Amniotic epithelial cell (primary cell): ENCODE results near the gene SLC7A14.
A peak's percentile ranks its signal among the peaks of the same experiment; 100 is the strongest.

Source experiments
- DNase-seq: peaks from one replicate; pipeline ENCODE4 v3.0.0-alpha.2; 2010; ENCODE audit warnings: low read depth

Gene SLC7A14

DNA sequence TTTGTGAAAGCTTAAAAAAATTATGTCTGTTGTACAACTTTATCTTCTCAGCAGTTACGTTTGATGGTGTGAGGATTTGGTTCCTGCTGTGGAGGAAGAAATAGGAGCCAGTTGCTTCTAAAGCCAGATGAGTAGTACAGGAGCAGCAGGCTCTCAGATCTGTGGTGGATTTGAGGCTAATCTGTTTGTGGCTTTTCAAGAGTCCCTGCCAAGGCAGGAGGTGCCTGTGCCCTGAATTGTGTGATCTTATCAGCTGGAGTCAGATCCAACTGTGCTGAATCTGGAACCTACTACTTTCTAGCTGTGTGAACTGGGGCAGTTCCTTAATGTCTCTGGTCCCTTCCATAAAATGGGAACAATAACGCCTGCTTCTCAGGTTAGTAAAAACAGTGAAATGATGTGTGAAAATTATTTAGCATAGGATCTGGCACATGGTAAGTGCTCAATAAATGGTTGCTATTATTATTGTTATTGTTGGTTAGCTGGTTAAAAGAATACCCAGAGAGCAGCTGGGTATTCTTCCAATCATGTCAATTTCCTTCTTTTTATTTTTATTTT, 159.6 kb downstream of the SLC7A14 start:
- DNase-seq, result peak; percentile 79

DNA sequence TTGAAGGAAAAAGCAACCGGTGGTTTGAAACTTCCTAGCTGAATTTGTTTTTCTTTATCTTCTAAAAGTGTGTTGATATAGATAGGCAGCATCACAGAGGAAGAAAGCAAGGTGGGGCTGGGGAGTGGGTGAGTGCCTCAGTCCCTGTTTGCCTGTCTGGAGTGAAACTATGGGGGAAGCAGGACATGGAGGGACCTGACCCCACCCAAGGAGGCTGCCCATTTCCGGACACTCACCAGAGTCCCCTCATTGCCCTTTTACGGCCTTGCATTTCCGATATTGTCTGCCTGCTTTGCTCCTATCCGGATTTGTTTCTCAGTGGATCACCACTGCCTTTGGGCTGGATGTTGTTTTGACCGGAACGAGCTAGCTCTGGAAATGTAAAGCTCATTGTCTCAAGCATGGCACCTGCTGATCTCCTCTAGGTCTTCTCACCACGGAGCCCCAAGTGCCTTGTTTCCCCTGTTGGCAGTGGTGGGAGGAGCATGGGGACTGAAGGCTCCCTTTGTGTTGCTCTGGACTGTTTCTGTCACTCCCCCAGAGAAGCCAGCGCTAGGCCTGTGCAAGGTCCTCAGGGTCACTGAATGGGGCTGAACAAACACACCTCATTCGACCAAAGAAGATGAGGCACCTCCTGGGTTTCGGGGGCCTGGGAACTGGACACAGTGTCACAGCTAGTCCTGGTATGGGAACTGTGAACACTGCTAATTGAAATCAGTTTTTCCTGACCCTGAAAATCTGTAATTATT, 160.2 kb downstream of the SLC7A14 start:
- DNase-seq, result no peak

DNA sequence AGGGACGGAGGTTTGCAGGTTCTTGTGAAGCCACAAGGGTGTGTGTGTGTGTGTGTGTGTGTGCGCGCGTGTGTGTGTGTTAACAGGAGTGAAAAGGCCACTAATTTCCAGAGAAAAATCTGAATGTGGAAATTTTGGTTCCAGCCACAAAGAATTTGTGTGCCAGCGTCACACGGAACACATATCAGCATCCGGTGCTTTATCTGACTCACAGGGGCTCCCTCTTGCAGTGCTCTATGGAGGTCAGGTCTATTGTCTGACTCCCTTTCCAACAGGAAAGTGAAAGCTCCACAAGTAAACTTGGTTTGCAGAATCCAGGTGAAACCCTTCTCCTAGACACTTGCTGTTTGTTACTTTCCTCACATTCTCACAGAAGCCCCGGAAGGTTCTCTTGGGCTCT, 161.0 kb downstream of the SLC7A14 start:
- peak; percentile 37 for DNase-seq

DNA sequence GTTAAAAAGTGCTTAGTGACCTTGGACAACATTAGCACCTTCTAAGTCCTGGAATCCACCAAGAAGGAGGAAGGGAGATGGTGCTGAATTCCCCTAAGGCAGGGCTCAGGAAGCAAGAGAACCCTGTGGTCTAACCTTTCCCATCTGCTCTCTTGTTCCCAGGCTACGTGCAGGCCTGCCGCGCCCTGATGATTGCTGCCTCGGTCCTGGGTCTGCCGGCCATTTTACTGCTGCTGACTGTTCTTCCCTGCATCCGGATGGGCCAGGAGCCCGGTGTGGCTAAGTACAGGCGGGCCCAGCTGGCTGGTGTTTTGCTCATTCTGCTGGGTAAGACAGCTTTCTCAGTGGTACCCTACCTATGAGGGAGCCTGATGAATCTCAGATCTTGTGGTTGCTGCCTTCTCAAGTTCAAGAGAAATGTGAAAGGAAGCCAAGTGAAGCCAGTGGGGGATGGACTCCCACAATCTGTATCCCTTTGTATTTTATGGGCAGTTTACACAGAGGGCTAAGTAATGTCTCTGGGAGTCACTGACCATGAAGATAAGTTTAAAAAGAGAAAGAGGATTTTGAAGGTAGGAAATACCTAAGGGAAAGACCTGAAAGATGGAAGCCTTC, 162.8 kb downstream of the SLC7A14 start:
- peak; percentile 32 for DNase-seq

DNA sequence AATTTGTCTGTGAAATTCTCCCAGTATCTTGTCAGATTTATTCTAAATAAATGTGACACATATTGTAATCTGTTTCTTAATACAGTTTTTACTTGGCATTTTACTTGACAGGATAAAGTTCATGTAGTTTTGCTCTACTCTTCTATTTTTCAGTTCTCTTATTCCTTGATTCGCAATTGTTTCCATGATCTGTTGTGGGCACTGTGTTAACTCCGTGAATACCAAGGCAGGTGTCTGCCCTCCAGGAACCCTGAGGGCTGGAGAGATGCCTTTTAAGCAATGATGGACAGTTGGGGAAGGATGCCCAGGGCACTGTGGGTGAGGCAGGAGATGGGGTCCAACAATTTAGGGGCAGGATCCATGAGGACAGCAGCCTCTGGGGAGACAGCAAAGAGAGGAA, 164.1 kb downstream of the SLC7A14 start:
- no peak for DNase-seq

DNA sequence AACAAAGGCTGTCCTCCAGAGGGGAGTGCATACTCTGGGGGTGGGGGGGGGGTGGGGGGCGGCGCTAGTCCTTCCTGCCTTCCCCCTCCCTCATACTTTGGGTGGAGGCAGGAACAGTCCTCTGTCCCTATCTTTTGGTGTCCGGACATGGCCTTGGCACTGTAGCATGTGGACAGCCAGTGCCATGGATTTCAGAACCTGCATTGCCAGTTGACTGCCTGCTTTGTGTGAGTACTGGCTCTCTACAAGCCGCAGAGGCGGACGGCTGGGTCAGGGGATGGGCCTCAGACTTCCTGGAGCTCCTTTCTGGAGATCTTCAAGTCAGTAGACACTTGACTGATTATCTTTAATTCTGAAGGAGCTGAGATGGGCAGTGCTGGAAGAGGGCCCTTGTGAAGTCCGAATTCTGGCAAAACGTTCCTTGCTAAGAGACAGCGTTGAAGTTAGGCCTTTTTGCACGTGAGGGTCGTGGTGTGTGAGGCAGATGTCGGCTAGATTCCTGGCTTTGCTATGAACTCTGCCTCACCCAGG, 164.7 kb downstream of the SLC7A14 start:
- no peak for DNase-seq

DNA sequence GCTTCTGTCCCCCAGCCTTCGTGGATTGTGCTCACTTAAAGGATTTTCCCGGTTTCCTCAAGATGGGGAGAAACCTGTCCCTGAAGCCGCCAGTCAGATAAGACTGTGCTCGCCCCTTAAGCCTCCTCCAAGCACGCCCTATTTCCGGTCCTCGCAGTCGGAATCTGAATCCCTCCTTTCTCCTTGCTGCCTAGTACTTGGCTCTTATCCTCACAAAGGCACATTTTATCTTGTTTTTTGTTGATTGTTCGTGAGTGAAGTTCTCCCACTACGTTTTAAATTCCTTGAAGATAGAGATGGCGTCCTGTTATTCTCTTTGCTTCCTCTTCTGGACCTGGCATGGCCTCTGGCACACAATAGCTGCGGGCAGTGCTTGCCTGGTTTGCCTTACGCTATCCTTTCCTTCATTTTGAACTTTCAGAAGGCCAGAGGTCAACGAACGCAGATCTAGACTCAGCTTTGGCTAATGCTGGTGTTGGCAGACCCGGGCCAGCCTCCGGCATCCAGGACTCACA, 165.5 kb downstream of the SLC7A14 start:
- DNase-seq, result peak; percentile 71

DNA sequence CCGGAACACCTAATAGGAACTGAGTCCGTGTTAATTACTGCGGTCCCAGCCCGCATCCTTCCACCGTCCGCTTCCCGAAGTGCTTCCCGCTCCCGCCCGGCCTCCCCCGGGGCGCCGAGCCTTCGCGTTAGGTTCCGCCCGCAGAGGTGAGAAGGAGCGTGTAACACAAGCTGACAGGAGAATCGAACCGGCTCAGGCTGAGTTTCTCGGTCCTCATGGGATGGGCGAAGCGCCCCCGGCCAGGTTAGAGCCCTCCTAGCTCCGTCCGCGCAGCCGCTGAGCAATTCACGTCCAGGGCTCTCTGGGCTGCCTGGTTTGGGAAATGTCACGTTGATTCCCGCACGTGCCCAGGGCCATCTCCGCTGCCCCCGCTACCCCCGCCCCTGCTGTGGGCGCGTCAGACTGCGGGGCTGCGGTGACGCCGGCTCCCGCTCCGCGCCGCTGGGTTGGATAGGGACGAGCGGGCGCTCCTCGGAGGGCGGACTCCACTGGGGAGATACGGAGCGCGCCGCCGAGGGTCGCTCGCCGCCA, 166.3 kb downstream of the SLC7A14 start:
- no peak for DNase-seq

DNA sequence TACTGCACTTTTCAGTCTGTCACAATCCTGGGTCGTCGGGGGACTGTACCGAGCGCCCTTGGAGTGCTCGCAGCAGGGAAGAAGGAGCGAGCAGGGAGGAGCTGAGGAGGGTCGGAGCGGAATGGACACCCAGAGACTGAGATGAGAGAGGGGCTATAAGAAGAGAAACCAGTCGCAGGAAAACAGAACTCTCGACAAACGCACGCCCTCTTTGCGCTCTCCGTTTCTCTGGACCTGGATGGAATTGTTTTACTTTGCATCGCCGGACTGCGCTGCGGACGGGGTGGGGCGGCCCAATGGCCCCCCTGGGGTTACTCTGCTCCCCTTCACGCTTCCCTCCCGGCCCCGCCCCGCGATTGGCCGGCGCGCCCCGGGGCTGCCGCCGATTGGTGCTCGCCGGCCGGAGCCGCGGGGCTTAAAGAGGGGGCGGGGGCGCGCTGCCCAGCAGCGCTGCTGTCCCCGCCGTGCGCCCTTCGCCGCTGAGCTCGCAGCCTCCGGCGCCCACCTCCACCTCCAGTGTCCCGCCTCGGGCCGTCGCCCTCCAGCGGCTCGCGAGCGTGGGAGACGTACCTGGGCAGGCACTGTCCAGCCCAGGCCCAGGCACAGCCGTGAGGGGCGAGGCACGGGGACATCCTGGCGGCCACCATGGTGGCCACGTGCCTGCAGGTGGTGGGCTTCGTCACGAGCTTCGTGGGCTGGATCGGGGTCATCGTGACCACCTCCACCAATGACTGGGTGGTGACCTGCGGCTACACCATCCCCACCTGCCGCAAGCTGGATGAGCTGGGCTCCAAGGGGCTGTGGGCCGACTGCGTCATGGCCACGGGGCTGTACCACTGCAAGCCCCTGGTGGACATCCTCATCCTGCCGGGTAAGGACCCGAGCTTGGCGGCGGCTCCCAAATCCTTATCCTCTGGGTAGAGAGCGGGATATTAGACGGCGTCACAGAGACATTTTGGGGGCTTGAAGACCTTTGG, 167.2 kb downstream of the SLC7A14 start, which contains the start of gene CLDN11:
Gene CLDN11, plus strand, starts transcription at position 447 of the 977 bp plus-strand sequence. Its CDS starts 199 bp downstream, at position 646.
- no peak for DNase-seq

DNA sequence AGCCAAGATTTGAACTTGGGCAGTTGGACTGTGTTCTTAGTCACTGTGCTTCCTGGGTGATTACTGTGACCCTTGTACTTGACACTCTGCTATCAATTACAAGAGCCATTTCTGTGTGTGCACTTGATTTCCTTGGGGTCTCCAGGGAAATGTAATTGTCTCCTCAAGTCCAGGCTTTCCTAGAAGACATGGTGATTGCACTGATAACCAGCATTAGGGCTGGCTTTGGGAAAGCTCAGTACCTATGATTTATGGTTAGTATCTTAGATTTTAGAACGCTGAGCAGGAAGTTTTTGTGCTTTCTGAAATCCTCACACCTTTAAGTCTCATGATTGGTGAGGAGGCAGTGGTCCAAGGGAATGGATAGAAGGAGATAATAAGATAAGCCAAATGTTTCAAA, 168.8 kb downstream of the SLC7A14 start:
- no peak for DNase-seq

DNA sequence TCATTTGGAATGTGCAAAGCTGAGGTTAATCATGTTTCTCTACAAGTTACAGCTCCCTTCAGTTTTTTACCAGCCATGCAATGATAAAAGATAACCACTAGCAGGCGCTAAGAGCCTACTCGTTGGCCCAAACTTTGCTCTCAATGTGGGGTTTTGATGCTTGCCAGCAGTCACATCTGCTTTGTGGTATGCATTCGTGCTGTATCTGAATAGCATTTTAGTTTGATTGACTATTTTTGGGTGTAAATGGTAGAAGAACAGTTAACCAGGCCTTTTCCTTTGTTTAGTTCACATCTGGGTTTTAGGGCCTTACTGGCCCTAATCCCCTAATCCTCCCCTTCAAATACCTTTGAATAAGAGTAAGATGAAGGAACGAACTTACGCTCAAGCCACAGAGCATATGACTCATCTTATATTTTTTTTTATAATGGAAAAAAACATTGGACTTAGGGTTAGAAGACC, 171.6 kb downstream of the SLC7A14 start:
- peak; percentile 96 for DNase-seq

DNA sequence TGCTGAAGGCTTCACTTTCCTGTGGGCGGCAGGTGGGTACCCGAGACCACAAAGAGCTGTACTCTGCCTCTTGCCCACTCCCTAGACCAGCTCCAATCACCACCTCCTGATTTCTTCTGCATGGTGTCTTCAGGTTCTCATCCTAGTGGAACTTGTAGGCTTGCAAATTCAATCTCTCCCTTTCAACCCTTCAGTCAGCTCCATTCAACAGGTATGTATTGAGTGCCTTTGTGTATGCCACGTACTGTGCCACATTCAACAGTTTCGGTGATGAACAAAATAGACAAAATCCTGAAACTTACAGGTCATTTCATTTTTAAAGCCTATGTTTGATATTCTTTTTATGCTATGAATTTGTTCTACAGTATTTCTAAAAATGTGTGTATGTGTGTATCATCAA, 172.6 kb downstream of the SLC7A14 start:
- DNase-seq, result no peak

DNA sequence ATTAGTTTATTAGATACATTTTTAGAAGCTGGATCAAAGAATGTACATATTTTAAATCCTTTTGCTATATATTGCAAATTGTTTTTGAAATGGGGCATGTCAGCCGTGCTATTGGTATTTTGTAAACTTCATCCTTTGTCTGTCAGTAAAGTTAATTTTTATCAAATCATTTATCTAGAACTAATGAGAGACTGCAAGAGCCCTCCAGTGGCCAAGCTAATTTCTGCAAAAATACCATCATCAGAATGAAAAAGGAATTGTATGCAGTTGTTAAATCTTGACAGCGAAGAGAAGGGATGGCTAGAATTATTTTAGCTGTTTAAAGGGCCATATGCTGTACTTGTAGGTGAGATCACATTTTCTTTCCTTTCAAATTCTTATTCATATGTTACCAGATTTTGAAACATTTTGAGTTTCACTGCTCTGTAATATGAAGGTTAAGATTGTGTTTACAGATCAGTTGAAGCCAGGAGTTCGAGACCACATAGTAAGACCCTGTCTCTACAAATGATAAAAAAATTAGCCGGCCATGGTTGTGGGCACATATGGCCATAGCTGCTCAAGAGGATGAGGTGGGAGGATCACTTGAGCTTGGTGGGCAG, 175.3 kb downstream of the SLC7A14 start:
- DNase-seq, result peak; percentile 40
